ENCODE measurements around the gene GSTO2. TPM values are rescaled to one million over a fixed set of nuclear protein-coding genes. Genes with fewer than 3 reads are reported as not detected.

The GSTO2 gene
- total RNA-seq, 3 donors from 2014 or later = 5.4 to 19.7 (median 18.3) TPM

GRCh38 chr10:104255311-104255981, 13.5 kb upstream of the GSTO2 start:
- Histone ChIP-seq H3K9me3 (no peaks in the 10 kb centered on the region), H3K36me3 (ENCODE audit: low read depth) (no peaks in the 10 kb centered on the region), H3K4me1 (ENCODE audit: low read depth) (peaks cover 30% of the 10 kb centered on the region), H3K4me3 (peak overlapping the region; percentile 92)
- DNase-seq = peak in 1 of 3 donors; percentile 57
- intact Hi-C loops (cut with DNase I, micrococcal nuclease) = no loop called here
- TF ChIP-seq CTCF (IDR thresholded peaks at IDR 0.05) = no peak
- ATAC-seq = peak; percentile 66

DNA sequence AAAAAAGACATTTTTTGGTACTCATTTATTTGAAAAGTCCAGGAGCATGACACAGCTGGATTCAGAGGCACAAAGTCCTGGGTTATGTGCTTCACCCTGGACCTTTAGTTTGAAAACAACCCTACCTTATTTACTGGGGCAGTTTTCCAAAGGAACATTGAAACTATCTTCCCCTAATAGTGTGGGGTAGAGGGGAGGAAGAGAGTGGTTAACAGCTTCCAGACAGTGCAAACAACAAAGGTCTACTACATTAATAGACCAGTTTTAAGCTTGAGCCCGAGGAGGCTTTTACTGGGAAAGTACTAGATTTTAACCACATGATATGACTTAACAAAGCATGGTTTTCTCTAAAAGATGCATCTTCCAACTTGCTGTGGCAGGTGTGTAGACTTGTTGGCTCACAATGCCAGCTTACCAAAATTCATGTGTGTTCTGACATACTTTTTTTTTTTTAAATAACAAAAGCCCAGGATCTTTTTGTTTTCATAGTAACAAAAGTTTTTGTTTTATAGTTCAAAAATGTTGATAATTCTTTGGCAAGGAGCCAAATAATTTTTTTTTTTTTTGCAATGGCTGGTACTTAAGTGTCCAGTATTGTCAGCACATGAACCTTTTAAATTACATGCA, 12.5 kb upstream of the GSTO2 start:
- TF ChIP-seq CTCF (IDR thresholded peaks at IDR 0.05) = no peak
- Histone ChIP-seq H3K4me1 (ENCODE audit: low read depth) (peaks cover 30% of the 10 kb centered on the region), H3K9me3 (no peaks in the 10 kb centered on the region), H3K36me3 (ENCODE audit: low read depth) (no peaks in the 10 kb centered on the region), H3K4me3 (no peak overlapping the region)
- no peak for ATAC-seq
- intact Hi-C loops (cut with DNase I, micrococcal nuclease) = no loop called here
- DNase-seq = no peak

GRCh38 chr10:104257235-104257634, 11.7 kb upstream of the GSTO2 start:
- no peak for TF ChIP-seq CTCF (IDR thresholded peaks at IDR 0.05)
- H3K36me3 ChIP-seq (ENCODE audit: low read depth) = no peaks in the 10 kb centered on the region
- no peaks in the 10 kb centered on the region for H3K9me3 ChIP-seq
- intact Hi-C loops (cut with DNase I, micrococcal nuclease) = no loop called here
- H3K4me3 ChIP-seq = no peak overlapping the region
- DNase-seq (no peak), ATAC-seq (no peak)
- H3K4me1 ChIP-seq (ENCODE audit: low read depth) = peaks cover 30% of the 10 kb centered on the region

GRCh38 chr10:104258209-104258608, 10.8 kb upstream of the GSTO2 start:
- no peak for ATAC-seq
- TF ChIP-seq CTCF (IDR thresholded peaks at IDR 0.05) = no peak
- peaks cover 30% of the 10 kb centered on the region for H3K4me1 ChIP-seq (ENCODE audit: low read depth)
- no peaks in the 10 kb centered on the region for H3K9me3 ChIP-seq
- intact Hi-C loops (cut with DNase I, micrococcal nuclease) = no loop called here
- no peak overlapping the region for H3K4me3 ChIP-seq
- no peak for DNase-seq
- peaks cover 7% of the 10 kb centered on the region for H3K36me3 ChIP-seq (ENCODE audit: low read depth)

GRCh38 chr10:104259456-104259855, 9.5 kb upstream of the GSTO2 start:
- no peak overlapping the region for H3K4me3 ChIP-seq
- ATAC-seq = no peak
- peaks cover 21% of the 10 kb centered on the region for H3K4me1 ChIP-seq (ENCODE audit: low read depth)
- H3K36me3 ChIP-seq (ENCODE audit: low read depth) = peaks cover 7% of the 10 kb centered on the region
- DNase-seq = no peak
- TF ChIP-seq CTCF (IDR thresholded peaks at IDR 0.05) = no peak
- no peaks in the 10 kb centered on the region for H3K9me3 ChIP-seq
- intact Hi-C loops (cut with DNase I, micrococcal nuclease) = no loop called here
